ENCODE results near the gene CYS1.

The CYS1 gene

GRCh38 chr2:10079870-10080535 lies at the start of gene CYS1:
Gene CYS1 (minus strand): TSS chr2:10080411. CDS start chr2:10080223, 188 bp downstream.
- DNase-seq (ENCODE audit: extremely low read depth, low read depth) = no peak
- no peak; the same call in 1 of the 2 replicates for TF ChIP-seq CTCF (IDR thresholded peaks at IDR 0.05; ENCODE audit: low read depth, low read length)

- TF ChIP-seq CTCF (IDR thresholded peaks at IDR 0.05; ENCODE audit: low read depth, low read length) = no peak
- DNase-seq (ENCODE audit: extremely low read depth, low read depth) = no peak
These were observed 49.3 kb upstream of the CYS1 start for GRCh38 chr2:10129490-10129889.

- no peak for DNase-seq (ENCODE audit: extremely low read depth, low read depth)
- no peak for TF ChIP-seq CTCF (IDR thresholded peaks at IDR 0.05; ENCODE audit: low read depth, low read length)
These were observed 48.2 kb upstream of the CYS1 start for GRCh38 chr2:10128420-10128819.

GRCh38 chr2:10126632-10127026 lies 46.4 kb upstream of the CYS1 start:
- no peak for TF ChIP-seq CTCF (IDR thresholded peaks at IDR 0.05; ENCODE audit: low read depth, low read length)
- no peak for DNase-seq (ENCODE audit: extremely low read depth, low read depth)

- DNase-seq (ENCODE audit: extremely low read depth, low read depth) = no peak
- no peak for TF ChIP-seq CTCF (IDR thresholded peaks at IDR 0.05; ENCODE audit: low read depth, low read length)
These were observed 45.8 kb upstream of the CYS1 start for GRCh38 chr2:10125842-10126631.

- TF ChIP-seq CTCF (IDR thresholded peaks at IDR 0.05; ENCODE audit: low read depth, low read length) = peak; percentile 53
- DNase-seq (ENCODE audit: extremely low read depth, low read depth) = peak; percentile 43
These were observed 44.4 kb upstream of the CYS1 start for GRCh38 chr2:10124538-10125045.

- no peak for DNase-seq (ENCODE audit: extremely low read depth, low read depth)
These were observed 43.1 kb upstream of the CYS1 start for GRCh38 chr2:10123281-10123680.

More at GRCh38 chr2:10123281-10123680, 43.1 kb upstream of the CYS1 start:
- TF ChIP-seq CTCF (IDR thresholded peaks at IDR 0.05; ENCODE audit: low read depth, low read length) = no peak
